ENCODE measurements around the gene EFEMP2.

Gene EFEMP2

DNA sequence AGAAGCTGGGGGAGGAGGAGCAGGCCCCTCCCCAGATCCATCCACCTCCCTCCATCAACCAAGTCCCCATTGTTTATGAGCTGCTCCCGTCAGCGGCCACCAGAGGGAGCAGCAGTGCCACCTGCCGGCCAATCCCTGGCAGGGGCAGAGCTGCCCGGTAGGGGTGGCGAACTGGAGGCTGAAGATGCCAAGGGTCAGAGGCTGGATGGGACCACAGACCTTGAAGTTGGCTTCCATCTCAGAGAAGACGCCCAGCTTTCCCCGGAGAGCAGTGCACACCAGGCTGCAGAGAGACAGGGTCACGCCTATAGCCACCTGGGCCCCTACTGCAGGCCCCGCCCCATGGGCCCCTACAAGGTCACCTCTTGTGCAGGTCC, 12.1 kb upstream of the EFEMP2 start:
- no peak for DNase-seq

DNA sequence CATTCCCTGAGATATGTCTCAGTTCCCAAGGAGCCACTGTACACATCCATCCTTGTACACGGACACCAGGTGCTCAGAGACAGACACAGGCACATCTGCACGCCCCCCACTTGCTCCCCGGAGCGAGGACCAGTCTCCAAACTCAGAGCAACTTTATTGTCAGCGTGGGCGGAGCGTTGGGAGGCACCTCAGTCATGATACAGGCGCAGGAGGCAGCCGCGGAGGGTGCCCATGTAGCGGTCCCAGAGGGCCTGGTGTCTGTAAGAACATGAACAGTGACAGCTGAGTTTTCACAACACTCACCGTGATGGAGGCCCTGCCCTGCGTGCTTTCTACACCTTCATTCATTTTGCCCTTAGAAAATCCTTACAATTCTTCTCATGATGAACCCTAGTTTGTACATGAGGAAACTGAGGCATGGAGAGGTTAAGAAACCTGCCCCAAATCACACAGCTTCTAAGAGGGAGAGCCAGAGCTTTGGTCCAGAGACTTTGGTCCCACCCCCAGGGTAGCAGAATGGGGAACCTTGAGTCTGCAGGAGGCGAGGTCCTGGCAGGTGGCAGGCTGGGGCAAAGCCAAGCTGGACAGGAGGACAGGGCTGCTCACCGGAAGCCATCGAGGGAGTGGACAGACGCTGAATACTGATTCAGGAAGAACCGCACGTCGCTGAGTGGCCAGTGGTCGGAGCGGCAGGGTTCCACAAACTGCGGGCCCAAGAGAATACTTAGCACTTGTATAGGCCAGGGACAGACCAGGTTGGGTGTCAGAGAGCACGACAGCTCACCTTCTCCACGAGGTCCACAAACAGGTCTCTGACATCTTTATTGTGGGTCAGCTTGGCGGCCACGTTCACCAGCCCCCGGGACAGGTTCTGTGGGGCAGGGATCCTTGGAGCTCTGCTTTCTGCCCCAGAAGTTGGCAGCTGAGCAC, 11.5 kb upstream of the EFEMP2 start:
- no peak for DNase-seq

DNA sequence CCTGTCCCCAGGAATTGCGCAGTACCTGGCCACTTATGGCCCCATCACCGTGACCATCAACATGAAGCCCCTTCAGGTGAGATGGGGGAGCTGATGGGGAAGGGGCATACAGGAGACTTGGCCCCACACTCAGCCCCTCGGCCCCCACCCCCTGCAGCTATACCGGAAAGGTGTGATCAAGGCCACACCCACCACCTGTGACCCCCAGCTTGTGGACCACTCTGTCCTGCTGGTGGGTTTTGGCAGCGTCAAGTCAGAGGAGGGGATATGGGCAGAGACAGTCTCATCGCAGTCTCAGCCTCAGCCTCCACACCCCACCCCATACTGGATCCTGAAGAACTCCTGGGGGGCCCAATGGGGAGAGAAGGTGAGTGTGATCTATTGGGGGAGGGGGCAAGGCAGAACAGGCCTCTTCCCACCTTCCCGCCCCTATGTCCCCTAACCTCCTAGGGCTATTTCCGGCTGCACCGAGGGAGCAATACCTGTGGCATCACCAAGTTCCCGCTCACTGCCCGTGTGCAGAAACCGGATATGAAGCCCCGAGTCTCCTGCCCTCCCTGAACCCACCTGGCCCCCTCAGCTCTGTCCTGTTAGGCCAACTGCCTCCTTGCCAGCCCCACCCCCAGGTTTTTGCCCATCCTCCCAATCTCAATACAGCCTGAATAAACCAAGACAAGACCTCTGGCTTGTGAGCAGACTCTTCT, 10.6 kb upstream of the EFEMP2 start:
- DNase-seq = no peak

DNA sequence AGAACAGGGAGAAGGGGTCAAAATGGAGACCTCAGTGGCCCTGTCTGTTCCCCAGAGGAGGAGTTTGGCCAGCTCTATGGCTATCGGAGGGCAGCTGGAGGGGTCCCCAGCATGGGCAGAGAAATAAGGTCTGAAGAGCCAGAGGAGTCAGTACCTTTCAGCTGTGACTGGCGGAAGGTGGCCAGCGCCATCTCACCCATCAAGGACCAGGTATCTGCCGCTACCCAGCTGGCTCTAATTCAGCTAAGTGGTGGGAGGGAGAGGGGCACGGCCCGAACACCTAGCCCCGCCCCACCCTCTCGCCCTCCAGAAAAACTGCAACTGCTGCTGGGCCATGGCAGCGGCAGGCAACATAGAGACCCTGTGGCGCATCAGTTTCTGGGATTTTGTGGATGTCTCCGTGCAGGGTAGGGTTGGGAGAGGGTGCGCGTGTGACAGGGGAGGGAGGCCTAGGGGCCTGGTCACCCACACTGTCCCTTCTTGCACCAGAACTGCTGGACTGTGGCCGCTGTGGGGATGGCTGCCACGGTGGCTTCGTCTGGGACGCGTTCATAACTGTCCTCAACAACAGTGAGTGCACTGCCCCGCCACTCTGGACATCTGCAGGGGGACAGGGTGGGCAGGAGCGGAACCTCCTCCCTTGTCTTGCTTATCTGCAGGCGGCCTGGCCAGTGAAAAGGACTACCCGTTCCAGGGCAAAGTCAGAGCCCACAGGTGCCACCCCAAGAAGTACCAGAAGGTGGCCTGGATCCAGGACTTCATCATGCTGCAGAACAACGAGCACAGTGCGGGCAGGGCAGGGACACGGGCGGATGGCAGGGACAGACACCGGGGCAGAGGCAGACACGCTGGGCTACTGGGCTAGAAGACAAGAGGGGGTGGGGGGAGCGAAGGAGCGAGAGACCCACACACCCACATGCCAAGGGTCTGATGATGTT, 9.8 kb upstream of the EFEMP2 start:
- no peak for DNase-seq

DNA sequence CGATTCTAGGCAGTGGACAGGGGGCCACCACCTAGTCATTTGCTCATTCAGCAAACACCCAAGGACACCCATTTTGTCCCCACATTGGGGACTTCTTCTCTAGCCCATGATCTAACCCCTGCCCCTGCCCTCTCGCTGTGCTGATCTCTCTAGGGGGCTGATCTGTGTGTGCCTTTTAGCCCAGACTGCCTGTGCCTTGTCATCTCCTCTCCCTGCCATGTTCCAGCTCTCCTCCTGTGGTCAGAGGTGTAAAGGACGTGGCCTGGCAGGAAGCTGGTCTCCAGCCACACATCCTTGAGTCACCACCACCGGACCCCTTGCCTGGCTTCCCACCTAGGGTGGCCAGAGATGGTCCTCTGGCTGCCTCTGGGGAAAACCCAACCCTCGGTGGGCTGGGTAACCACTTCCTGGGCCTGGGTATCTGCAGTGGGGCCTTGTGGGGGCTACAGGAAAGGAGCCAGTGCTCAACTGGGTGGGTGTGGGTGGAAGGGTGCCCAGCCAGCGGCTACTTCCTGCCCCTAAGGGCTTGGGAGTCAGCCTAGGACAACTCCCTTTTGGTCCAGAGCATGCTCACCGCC, 8.3 kb upstream of the EFEMP2 start:
- DNase-seq = no peak

- DNase-seq = no peak
These were observed 7.4 kb upstream of the EFEMP2 start for GRCh38 chr11:65880027-65880426.

- DNase-seq = no peak
These were observed 7.0 kb upstream of the EFEMP2 start, which contains the start of gene CTSW for GRCh38 chr11:65879617-65880016. TSS of gene CTSW (plus strand) at chr11:65879837. CDS start at chr11:65879855, 18 bp downstream.

- peak; percentile 73 for DNase-seq
These were observed 937 bp upstream of the EFEMP2 start for GRCh38 chr11:65873318-65874156.

DNA sequence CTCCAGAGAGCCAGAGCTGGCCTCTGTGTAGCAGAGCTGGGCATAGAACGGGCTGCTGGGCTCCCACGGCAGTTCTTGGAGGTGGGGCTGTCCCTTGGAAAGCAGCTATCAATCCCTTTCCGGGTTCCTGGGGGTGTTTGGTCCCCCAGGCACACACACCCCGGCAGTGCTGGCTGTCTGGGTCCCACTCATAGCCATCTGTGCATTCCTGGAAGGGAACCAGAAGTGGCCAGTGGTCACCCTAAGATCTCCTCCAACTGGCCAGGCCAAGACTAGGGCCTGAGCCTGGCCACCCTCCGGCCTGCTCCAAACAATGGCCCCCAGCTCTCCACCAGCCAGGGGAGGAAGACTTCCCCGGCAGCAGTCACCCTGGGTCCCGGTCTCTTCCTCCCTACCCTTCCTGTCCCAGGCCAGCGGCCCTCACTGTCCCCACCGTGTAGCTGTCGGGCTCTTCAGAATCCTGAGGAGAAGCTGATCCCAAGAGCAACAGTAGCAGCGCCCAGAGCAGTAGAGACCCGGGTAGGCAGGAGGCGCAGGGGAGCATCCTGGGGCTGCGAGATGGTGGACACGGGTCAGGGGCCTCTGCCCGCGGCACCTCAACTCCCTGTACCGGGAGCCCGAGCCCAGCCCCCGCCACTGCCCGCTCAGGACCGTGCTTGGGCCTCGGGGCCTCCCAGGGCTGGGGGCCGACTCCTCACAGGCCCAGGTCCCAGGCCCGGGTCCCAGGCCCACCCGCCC, 620 bp downstream of the EFEMP2 start:
- no peak for DNase-seq

DNA sequence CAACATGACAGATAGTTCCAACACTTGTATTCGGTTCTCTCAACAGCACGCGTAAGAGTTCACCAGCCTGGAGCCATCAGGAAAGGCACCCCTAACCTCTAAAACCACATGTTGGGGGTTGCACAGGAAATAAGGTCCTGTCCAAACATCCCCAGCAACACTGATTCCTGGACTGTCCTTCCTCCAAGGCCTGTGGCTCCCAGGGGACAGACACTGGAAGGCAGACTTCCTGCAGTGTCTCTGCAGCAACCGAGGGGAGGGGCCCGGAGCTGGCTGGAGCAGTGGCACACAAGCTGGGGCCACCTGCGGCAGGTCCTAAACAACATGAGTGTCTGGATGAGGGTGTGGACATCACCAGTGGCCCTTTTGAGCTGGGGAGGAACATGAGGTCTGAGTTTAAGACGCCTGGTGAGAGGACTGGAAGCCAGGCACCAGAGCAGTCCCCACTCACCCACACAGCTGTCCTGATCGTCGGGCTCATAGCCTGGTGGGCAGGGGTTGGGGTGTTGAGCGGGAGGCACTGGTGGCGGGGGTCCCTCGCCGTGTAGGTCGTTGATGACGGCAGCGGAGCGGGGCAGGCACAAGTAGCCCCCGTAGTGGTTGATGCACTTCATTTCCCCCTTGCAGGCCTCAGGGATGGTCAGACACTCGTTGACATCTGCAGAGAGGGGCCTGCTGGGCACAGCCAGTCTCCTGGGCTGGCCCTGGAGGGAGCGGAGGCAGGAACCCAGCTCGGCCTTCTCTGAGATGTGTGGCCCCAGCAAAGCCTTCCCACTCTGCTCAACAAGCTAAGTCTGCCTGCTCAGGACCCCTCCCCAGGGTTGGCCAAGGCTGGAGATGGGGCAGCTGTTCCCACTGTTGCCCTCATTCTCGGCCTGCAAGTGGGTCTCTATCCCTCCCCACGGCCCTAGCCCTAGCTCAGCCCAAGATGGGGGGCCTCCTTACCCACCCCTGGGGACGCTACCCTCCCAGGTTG, 1.6 kb downstream of the EFEMP2 start:
- no peak for DNase-seq

- no peak for DNase-seq
These were observed 2.3 kb downstream of the EFEMP2 start for GRCh38 chr11:65870307-65870658.

DNA sequence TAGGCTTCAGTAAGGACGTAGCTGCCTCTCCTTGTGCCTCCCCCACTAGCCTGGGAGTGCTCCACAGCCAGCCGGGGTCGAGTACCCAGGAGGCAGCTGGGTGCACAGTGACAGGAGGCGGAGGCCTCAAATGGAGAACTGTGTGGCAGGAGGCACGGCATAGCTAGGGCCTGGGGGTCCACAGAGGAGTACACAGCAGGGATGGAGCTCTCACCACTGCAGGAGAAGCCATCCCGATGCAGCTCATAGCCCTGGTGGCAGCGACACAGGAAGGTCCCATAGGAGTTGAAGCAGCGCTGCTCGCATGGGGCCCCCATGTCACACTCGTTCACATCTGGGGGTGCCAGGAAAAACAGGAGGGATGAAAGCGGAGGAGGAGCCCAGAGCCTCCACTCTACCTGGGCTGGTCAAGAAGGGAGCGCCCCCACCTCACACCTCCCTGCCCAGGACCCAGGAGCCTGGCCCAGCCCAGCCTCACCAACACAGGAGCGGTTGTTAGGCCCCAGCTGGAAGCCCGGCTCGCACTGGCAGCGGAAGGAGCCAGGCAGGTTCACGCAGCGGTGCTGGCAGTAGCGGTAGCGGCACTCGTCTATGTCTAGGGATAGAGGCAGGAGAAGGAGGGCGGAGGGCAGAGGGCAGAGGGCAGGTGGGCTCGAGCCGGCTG, 2.8 kb downstream of the EFEMP2 start:
- no peak for DNase-seq

GRCh38 chr11:65868907-65869306, 3.7 kb downstream of the EFEMP2 start:
- DNase-seq = no peak

GRCh38 chr11:65868076-65868667, 4.4 kb downstream of the EFEMP2 start:
- DNase-seq = no peak

DNA sequence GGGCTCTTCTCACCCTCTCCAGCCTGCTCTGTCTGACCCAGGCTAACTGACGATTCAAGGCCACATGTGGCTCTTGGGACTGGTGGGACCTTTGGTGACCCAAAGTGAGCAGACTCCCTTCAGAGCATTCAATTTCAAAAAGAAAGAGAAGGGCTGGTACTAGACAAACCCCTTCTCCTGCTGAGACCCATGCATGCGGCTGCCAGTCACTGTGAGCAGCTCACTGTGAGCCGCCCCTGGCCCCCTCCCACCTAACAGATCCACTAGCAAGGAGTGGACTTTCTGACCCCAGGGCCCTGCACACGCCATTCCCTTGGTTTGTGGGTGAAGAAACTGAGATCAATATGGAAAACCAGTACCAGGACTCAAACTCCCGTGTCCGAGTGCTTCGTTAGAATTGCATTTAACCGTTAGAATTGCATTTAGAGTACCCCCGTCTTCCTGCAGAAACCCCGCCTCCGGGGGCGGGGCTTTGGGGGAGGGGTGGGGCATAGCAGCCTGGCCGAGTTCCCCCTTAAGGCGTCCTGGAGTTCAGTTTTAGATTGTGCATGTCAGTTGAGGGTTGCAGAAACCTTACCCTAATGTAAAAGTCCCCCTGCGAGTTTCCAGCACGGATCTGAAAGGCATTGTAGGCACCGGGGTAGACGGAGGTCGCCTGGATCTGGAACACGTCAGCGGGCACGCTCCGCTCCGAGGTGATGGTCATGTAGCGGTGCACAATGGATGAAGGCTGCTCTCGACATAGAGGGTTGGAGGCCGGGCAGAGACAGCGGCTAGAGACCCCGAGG, 5.1 kb downstream of the EFEMP2 start:
- DNase-seq = no peak

DNA sequence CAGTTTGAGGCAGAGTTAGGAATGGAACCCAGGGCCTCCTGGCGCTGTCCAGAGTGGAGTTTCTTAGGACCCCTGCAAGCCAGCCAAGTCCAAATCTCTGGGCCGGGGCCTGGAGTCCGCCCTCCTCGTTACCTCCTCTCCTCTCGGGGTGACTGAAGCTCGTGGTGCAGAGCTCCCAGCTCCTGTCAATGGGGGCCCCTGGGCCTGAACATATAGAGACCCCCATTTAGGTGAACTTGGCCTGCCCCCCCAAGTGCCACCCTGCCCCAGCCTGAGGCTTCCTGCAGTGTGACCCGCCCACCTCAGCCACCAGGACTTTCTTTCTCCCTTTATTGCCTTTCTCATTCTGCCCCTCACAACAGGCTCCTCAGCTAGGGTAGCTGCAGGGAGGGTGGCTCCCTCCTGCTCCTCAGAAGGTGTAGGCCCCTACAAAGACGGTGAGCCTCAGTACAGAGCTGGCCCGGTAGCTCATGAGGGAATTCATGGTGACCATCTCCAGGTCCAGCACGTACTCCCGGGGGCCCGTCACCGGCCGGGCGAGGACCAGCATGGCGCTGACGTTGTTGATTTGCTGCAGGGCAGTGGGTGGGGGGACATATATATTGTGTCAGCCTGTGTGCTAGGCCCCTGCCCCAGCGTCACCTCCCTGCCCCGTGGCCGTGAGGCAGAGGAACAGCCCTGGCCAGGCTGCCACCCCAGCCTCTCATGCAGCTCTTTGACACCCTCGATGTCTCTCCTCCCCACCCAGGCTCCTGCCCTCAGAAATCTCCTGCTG, 5.9 kb downstream of the EFEMP2 start:
- DNase-seq = no peak

GRCh38 chr11:65865550-65866172, 6.9 kb downstream of the EFEMP2 start:
- DNase-seq = no peak

Measured in NCI-H1048 (cell line).